GM18508 (cell line): Measurements from ENCODE around the gene ZNF521.

ENCODE experiments used
- ATAC-seq: cut with Tn5 transposase; IDR thresholded peaks from one replicate; pipeline ENCODE4 v1.9.1; 2021; ENCODE audit warnings: moderate number of reproducible peaks; ENCODE audit not compliant: insufficient read depth, unreplicated experiment

Gene ZNF521

DNA sequence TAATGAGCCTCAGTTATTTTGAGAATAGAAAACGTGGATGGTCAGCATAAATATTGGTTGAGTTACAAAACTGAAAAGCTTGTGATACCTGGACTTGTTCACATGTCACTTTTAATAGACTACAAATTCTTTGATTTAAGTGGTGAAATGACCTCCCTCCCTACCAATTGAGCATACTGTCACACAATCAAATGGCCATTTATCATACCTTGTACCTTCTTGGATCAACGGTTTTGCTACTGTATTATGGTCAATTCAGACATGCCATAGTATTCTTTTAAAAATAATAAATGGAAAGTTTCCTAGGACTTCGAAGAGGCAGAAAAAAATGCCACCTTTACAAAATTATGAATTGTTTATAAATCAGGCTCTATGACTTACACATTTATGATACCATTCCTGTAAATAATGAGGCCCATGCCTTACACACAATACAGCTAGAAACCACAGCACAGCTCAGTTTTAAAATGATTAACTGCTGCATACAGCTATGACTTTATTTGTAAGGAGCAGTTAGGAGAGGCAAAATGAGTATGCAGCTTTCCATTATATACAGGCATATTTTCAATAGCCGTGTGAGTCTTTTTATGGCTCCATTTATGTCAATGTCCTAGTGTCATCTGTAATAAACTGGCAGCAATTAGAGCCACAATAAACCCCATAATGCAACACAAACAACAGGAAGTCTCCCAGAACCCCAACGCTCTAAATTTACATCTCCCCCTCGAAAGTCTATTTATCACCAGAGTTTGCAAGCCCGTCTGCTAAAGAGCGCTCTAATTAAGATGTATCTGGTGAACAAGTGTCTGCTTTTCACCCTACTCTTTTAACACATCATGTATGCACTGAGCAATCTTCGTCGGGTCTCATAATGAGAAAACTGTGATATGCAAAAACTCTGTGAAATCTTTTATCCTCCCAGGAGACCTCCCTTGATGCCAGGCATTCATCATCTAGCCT lies 176.1 kb downstream of the ZNF521 start:
- ATAC-seq: no peak

DNA sequence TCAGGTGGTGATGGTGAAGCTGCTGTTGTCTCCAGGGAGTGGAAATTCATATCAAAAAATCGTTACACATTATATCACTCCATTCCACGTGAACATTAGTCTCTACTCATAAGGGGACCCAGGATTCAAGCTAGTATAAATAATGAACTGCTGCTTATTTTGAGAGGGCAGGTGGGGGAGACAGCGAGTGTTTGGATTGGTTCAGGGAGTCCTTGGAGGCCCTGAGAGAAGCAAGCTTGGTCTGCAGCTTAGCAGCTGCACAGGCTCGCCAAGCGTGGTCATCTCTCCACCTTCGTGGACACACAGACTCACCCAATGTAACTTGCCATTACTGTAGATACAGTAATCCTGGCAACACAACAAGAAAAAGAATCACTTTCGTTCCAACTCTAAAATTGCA lies 177.6 kb downstream of the ZNF521 start:
- ATAC-seq: no peak

DNA sequence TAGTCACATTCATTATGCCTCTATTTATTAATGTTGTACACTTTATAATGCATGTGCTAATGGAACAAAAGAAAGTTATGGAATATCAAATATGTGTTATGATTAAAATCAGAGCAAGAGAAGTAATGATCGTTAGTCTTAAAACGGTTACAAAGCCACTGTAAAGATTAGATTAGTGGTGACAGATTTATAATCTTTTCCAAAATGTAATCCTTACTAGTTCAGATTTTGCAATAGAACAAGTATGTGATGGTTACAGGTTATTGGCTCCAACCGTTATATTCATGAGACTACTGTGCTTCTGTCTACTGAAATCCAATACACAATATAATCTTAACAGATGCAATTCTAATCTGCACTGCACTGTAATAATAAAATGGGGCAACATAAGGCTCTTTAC lies 180.6 kb downstream of the ZNF521 start:
- no peak for ATAC-seq

DNA sequence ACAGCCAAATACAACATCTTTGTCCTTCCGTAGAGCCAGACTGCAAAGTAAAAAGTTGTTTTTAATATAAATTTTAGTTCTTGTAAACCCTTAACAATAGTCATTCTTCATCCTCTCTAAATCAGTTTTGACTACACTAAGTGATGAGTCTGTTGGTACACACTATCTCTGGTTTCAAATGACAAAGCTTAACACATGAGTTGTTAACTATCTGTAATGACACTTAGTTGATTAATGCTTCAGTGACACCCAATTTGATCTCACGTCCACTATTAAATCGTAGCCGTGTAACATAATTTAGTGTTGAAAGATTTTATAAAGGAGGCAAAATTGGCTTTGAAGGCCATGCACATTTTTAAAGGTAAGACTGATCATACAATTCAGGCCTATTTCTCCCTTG lies 181.6 kb downstream of the ZNF521 start:
- ATAC-seq: no peak

DNA sequence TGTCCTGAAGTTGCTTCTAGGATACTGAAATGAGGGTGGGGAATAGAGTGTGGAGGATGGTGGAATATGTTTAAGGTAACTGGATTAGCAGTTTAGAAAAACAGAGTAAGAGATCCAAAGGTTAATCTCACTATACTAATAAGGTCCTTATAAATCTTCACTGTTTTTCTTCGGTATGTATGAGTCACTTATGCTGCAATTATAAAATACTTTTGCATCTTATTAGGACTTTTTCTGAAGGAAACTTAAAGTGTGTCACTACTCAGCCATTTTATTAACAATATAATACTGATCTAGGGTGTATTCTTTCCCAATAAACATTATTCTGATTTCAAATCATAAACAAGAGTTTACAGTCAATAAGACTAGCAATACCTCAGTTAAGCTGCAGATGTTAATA lies 182.3 kb downstream of the ZNF521 start:
- no peak for ATAC-seq

DNA sequence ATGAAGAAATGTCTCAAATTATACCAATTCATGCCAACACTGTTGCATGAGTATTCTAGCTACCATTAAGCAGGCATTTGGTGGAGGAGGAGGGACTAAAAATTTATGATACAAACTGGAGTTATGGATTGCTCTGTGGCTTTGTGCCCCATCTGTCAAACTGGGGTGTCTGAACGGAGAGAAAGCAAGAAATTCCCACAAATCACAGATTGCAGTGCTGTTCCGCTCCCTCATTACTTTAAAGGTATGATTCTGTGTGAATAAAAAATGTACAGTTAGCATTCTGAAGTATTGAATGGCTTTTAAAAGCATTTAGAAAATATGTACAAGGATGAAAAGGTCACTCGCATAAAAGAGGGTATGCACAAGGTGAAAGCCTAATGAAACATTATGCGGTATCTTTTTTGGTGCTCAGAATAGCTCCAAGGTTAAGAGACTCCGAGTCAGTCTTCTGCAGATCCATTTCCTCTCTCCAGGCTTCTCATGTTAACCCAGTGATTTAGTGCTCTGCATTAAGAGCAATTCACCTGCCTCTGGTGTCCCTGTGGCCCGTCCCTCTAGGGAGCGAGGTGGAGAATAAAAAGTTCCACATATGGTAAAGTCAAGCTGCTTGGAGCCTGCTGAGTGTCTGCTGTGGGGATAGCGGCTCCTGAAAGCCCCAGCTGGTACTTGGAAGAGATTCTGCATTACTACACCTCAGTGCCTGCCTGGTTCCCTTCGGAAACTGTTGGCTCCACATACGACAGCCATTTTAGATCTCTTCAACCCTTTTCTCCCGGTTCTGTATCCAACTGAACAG lies 184.2 kb downstream of the ZNF521 start:
- ATAC-seq: no peak

DNA sequence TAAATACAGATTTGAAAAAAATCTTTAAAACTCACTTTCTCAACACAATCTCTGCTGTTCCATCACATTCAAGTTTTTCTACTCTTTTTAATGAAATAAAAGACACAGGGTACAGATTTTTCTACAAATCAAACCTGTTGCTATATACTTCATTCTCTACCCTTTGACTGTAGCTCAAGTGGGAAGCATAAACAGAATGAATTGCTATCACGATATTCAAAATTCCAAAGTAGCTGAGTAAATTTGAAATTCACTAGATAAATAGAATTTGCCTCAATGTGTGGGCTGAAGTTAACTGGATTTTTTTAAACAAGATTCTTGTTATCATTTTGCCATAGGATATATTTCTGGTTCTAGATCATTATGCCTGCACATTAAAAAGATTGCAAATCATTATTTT lies 185.9 kb downstream of the ZNF521 start:
- ATAC-seq: no peak

DNA sequence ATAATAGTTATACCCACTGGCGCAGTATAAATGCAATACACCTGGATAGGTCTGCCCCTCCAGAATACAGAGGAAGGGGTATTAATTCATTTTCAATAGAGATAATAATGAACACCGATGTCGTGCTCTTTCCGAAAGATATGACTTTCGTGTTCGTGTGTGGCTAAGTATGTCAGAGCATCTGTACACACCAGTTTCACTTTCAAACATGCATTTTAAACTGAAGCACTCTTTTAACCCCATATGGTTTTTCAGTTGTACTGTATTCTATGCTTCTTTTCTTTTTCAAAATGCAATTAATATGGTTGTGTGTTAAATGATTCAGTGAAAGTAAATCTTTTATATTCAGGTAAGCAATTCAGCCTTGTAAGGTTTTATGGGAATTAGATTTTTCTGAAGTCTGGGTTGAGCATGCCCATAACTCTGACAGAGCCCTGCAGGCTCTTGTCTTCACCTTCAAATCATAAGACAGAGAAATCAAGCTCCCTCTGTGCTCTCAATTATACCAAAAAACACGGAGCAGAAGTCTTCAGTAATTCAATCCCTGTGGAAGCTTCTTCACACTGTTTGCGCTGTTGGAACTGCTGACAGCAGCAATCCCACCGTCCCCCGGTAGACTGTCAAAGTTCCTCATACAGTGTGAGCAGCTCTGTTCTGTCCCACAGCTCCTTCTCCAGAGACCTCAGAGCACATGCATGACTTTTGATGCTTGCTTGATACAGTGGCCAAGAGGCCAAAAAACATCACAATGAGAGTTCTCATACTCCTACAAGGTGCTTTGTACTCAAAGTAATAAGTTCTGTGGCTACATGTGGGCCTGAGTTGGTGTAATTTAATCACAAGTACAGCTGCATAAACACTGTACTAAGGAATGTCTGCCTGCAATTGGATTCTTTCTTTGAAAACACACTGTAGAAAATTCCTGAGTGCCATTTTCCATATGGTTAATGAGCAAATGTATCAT lies 186.8 kb downstream of the ZNF521 start:
- ATAC-seq: peak; percentile 89

DNA sequence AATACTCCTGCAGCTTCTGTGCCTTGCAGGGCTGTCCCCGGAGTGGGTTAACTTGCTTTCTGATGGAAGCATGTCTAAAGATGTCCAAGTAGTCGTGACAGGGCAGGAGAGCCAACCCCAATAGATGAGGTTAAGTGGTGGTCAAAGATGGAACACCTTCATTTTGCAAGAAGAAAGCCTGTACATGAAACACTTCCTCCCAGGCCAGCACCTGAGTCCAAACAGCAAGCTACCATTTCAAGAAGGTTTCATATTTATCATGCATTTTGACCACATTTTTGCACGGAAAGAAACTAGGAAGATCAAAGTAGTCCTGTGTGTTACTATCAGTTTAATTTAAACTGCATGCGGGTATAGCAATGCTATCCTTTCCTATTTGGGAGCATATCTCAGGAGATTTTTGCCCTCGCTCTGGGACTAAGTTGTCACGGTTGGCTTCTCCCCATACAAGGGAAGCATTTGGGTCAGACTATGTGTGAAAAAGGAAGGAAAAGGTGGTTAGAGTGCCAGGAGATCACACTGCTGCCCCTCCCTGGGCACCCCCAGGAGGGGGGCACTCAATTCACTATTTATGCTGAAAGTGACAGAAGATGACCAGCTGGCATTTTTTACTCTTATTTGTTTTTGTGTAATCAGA lies 187.6 kb downstream of the ZNF521 start:
- ATAC-seq: peak; percentile 22

DNA sequence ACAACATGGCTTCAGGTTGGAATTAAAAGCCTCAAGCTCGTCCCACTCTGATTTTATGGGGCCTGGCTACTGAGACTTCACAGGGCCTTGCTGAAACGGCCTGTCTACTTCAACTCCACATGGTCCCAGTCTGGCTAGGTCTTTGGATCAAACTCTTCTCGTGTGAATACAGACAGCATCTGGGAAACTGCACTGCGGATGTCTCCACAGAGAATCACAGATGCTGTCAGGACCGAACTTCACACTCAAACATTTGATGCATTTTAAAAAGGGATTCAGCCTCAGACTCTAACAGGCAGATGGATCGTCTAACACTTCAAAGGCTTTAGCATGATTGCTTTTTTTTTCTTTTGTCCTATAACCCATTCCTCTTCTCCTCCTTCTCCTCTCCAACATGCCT lies 198.5 kb downstream of the ZNF521 start:
- ATAC-seq: no peak

DNA sequence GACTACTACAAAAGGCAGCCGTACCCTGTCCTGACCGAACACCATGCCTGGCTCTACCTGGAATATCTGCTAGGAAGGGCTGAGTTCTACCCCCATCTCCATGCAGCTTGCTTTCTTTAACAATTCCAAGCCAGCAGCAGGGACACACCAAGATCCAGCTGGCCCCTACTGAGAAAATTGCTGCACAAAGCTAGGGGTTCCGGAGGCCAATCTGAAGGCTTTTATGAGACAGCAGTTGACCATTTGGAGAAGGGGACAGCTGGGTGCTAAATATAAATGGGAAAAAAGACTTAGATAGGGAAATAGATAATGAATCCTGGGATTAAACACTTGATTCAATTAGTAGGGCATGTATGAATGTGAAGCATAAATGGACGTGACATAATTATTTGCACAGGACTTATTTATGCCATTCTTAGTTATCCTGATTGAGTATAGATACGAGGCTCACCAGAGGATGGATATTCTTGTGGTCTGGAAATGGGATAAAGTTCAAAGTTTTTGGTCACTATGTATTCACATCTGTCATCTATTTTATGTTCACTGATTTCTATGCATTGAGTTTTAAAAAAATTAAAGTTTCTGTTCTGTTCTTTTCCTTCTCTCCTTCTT lies 204.0 kb downstream of the ZNF521 start:
- no peak for ATAC-seq

DNA sequence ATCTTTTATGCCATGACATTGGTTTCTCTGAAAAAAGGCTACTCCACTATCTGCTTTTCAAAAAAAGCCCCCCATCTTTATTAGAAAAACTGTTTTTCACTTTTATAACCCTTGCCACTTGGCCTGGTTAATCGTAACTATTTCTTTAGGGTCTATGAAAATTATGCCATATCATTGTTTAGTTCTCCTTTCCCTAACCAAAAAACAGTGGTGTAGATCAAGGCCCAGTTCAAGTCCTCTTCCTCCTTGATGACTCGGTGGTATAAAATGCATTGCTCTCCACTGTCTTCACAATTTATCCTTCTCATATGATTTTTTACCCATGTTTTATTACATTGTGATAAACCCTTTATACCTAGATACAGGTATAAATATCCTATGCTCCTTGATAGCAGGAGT lies 205.5 kb downstream of the ZNF521 start:
- ATAC-seq: no peak

DNA sequence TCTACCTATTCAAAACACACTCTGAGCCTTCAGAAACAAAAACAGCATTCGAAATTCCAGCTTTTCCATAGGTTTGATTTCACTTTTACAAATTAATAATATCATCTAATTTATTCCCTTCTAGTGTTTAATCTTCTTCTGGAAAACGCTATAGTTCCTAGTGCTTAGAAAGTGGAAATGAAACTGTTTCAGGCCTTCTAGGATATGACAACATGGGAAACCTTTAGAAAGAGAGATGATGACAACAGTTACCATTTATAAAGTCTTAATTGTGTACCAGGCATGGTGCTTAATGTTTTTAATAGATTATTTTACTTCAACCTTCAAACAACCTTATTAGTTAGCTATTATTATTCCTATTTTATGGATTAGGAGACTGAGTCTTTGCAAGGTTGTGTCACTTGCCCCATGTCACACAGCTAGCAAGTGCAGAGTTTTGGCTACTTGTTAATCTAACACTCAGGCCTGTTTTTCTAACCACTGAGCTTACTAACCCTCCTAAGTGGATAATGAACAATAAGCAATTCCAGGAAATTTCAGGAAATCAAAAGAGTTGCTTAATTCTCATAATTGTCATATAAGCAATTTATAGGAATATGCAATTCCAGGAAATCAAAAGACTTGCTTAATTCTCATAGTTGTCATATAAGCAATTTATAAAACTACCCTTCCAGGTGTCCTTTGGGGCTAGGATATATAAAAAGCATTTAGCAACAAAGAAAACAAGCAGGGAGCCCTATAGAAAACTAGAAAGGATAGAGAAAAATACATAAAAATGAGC lies 206.0 kb downstream of the ZNF521 start:
- no peak for ATAC-seq

DNA sequence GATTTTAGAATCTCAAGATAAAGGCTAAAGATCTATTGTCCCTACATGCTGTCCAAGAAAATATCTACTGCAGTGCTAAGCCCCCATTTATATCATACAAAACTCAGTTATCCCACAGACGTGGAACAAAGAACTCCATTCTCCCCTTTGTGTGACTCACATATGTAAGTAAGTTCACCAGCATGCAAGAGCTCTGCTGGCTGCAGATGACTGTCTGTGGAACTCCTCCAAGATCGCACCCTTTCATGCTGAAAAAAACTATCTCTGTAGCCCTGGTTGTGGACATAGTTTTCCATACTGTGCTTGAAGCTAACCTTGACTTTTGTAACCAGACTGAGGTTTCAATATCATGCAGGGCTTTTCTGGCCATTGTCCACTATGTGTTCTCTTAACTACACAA lies 207.1 kb downstream of the ZNF521 start:
- no peak for ATAC-seq

DNA sequence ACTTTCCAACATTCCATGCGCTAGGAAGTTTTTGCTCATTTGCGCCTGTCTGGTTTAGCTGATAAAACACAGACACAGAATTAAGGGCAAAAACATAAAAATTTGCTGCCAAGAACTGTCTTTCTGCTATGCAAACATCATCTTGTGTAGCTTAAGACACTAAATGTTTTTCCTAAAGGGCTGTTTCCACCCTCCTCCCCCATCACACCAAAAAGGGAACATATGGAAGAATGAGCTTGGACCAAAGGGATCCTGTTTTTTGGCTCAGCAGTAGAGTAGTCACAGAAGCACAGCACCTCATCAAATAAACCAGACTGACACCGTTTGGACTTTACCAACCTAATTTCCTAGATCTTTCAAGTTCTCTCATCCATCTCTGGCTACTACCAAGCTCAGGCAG lies 210.1 kb downstream of the ZNF521 start:
- ATAC-seq: no peak

DNA sequence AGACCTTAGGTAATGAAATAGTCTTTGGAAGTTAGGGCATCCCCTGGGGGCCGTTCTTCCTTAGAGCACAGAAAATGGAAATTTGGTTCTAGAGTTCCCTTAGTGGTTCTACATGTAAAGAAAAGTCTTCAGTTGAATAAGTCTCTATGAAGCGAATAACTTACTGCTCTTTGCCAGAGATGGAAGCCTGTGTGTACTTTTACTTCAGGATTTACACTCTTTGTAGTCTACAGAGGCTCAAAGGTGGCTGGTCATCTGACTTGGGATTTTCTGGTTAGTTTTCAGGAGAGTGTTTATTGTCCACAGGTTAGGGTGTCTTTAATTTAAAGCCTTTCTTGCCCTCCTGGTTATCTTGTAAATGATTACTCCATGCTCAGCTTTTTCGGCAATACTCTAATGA lies 210.6 kb downstream of the ZNF521 start:
- ATAC-seq: no peak

DNA sequence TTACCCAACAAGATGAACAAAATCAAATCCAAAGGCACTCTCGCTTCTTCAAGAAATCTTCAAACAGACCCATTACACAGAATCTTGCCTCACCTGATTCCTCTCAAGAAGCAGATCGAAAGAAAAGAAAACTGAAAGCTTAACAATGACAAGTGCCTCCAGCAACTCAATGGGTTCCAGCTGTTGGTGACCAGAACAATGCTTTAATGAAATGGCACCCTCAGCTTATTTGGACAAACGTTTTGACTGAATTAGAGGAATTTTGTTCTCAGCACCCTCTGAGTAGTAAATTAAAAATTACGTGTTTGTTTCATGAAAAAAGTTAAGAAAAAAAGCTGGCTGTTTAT lies 211.0 kb downstream of the ZNF521 start:
- no peak for ATAC-seq

DNA sequence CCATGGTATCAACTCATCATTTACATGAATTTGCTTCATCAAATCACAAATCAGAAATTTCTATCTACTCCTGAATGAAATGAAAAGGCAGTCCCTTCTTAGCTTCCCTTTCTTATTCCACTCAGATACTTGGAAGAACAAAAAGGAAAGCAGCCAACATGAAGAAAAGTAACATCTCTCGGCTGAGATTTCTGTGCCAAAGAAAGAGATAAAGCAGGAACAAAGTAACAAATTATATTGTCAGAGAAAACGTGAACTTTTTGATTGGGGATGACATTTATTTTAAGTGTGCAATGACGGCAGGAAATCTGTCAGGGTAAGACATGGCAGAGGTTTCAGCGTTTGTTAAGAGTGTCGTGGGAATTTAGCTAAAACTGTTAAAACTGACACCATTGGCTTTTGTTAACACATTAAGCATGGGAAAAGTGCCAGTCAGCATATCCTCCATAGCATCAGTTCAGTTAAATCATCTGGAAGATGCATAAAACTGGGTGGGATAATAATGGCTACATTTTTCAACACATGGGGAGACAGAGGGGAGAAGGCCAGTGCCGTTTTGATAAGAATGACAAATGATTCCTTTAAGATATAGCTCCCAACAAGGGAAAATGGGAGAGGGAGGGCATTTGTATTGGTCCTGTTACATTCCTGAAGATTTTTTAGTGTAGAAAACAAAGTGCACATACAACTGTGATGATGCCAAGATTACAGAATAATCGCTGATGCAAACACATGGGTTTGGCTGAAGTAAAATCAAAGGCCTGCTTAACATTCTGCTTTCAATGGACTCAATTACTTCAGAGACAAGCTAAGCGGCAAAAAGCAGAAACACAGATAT lies 211.6 kb downstream of the ZNF521 start:
- no peak for ATAC-seq
